Measurements from ENCODE around the gene FCGR1A.
"Not testable (repeated sequence)": the region's sequence is repeated elsewhere in the genome, so short reads cannot be mapped to it uniquely, and the experiment has no call there.

DNA sequence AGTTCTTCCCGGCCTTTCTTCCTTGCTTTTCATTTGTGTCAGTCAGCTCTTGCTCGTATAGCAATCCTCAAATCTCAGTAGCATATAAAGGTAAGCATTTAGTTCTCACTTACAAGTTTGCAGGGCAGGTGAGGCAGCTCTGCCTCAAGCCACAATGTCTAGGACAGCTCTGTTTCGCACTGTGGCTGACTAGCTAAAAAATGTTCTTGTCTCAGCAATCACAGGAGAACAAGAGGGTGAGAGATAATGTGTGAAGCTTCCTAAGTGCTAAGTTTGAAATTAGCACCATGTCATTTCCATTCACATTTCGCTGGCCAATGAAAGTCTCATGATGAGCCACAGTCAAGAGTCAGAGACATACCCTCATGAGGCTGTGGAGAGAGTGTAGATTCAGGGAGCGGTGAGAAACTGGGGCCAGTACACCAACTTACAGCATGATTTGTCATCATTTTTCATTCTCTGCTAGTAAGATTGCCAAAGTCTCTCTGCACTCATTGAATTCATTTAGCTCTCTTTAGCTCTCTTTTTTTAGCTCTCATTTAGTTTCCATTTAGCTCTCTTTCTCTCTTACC, 995 bp upstream of the FCGR1A start:
- TF ChIP-seq, protein P1, sequence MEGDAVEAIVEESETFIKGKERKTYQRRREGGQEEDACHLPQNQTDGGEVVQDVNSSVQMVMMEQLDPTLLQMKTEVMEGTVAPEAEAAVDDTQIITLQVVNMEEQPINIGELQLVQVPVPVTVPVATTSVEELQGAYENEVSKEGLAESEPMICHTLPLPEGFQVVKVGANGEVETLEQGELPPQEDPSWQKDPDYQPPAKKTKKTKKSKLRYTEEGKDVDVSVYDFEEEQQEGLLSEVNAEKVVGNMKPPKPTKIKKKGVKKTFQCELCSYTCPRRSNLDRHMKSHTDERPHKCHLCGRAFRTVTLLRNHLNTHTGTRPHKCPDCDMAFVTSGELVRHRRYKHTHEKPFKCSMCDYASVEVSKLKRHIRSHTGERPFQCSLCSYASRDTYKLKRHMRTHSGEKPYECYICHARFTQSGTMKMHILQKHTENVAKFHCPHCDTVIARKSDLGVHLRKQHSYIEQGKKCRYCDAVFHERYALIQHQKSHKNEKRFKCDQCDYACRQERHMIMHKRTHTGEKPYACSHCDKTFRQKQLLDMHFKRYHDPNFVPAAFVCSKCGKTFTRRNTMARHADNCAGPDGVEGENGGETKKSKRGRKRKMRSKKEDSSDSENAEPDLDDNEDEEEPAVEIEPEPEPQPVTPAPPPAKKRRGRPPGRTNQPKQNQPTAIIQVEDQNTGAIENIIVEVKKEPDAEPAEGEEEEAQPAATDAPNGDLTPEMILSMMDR (IDR thresholded peaks at IDR 0.05) = not testable (repeated sequence)
- TF ChIP-seq, protein P2, sequence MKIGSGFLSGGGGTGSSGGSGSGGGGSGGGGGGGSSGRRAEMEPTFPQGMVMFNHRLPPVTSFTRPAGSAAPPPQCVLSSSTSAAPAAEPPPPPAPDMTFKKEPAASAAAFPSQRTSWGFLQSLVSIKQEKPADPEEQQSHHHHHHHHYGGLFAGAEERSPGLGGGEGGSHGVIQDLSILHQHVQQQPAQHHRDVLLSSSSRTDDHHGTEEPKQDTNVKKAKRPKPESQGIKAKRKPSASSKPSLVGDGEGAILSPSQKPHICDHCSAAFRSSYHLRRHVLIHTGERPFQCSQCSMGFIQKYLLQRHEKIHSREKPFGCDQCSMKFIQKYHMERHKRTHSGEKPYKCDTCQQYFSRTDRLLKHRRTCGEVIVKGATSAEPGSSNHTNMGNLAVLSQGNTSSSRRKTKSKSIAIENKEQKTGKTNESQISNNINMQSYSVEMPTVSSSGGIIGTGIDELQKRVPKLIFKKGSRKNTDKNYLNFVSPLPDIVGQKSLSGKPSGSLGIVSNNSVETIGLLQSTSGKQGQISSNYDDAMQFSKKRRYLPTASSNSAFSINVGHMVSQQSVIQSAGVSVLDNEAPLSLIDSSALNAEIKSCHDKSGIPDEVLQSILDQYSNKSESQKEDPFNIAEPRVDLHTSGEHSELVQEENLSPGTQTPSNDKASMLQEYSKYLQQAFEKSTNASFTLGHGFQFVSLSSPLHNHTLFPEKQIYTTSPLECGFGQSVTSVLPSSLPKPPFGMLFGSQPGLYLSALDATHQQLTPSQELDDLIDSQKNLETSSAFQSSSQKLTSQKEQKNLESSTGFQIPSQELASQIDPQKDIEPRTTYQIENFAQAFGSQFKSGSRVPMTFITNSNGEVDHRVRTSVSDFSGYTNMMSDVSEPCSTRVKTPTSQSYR (CRISPR knock-in tag; IDR thresholded peaks at IDR 0.05) = not testable (repeated sequence)
- not testable (repeated sequence) for TF ChIP-seq TCF7 (CRISPR knock-in tag; IDR thresholded peaks at IDR 0.05; ENCODE audit: low read depth); ATF1 (CRISPR knock-in tag; IDR thresholded peaks at IDR 0.05); ELF4 (CRISPR knock-in tag; IDR thresholded peaks at IDR 0.05; ENCODE audit: low read depth); NFYB (CRISPR knock-in tag; conservative IDR thresholded peaks at IDR 0.05; ENCODE audit: low read depth); ZNF416 (CRISPR knock-in tag; IDR thresholded peaks at IDR 0.05); RELA (CRISPR knock-in tag; IDR thresholded peaks at IDR 0.05; ENCODE audit: borderline replicate concordance); NFATC4 (CRISPR knock-in tag; IDR thresholded peaks at IDR 0.05); IRF2 (CRISPR knock-in tag; IDR thresholded peaks at IDR 0.05; ENCODE audit: borderline replicate concordance, low read depth); CREM (CRISPR knock-in tag; IDR thresholded peaks at IDR 0.05)
- TF ChIP-seq, protein P3, sequence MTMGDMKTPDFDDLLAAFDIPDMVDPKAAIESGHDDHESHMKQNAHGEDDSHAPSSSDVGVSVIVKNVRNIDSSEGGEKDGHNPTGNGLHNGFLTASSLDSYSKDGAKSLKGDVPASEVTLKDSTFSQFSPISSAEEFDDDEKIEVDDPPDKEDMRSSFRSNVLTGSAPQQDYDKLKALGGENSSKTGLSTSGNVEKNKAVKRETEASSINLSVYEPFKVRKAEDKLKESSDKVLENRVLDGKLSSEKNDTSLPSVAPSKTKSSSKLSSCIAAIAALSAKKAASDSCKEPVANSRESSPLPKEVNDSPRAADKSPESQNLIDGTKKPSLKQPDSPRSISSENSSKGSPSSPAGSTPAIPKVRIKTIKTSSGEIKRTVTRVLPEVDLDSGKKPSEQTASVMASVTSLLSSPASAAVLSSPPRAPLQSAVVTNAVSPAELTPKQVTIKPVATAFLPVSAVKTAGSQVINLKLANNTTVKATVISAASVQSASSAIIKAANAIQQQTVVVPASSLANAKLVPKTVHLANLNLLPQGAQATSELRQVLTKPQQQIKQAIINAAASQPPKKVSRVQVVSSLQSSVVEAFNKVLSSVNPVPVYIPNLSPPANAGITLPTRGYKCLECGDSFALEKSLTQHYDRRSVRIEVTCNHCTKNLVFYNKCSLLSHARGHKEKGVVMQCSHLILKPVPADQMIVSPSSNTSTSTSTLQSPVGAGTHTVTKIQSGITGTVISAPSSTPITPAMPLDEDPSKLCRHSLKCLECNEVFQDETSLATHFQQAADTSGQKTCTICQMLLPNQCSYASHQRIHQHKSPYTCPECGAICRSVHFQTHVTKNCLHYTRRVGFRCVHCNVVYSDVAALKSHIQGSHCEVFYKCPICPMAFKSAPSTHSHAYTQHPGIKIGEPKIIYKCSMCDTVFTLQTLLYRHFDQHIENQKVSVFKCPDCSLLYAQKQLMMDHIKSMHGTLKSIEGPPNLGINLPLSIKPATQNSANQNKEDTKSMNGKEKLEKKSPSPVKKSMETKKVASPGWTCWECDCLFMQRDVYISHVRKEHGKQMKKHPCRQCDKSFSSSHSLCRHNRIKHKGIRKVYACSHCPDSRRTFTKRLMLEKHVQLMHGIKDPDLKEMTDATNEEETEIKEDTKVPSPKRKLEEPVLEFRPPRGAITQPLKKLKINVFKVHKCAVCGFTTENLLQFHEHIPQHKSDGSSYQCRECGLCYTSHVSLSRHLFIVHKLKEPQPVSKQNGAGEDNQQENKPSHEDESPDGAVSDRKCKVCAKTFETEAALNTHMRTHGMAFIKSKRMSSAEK (CRISPR knock-in tag; IDR thresholded peaks at IDR 0.05; ENCODE audit: borderline replicate concordance) = not testable (repeated sequence)
- TF ChIP-seq, protein P4, sequence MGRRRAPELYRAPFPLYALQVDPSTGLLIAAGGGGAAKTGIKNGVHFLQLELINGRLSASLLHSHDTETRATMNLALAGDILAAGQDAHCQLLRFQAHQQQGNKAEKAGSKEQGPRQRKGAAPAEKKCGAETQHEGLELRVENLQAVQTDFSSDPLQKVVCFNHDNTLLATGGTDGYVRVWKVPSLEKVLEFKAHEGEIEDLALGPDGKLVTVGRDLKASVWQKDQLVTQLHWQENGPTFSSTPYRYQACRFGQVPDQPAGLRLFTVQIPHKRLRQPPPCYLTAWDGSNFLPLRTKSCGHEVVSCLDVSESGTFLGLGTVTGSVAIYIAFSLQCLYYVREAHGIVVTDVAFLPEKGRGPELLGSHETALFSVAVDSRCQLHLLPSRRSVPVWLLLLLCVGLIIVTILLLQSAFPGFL (CRISPR knock-in tag; IDR thresholded peaks at IDR 0.05; ENCODE audit: borderline replicate concordance) = not testable (repeated sequence)
